GM23248 (cell line): ENCODE data around the gene GPR135. TPM values are rescaled to one million over a fixed set of nuclear protein-coding genes. Genes with fewer than 3 reads are reported as not detected.
A peak's percentile ranks its signal among the peaks of the same experiment; 100 is the strongest.

Experiments
- DNase-seq: peaks from one replicate; pipeline ENCODE4 v3.0.0-alpha.2; 2015
- H2AFZ ChIP-seq: fragments of 200-600 bp; sonication (generic); 2 replicates; pipeline ENCODE4 v1.6.1; 2016; ENCODE audit warnings: antibody characterized with exemption
- H3F3A ChIP-seq: fragments of 200-600 bp; sonication (generic); 2 replicates; pipeline ENCODE4 v1.6.1; 2016; ENCODE audit warnings: mild to moderate bottlenecking, antibody characterized with exemption, mixed run types; ENCODE audit not compliant: insufficient read depth
- H3K27ac ChIP-seq: fragments of 200-600 bp; sonication (generic); 2 replicates; pipeline ENCODE4 v1.5.1; 2016; ENCODE audit warnings: mild to moderate bottlenecking
- H3K27me3 ChIP-seq: fragments of 200-600 bp; sonication (generic); replicated peaks from 2 replicates; pipeline ENCODE4 v1.6.1; 2016; ENCODE audit warnings: mild to moderate bottlenecking; ENCODE audit not compliant: insufficient read depth
- H3K36me3 ChIP-seq: fragments of 200-600 bp; sonication (generic); 2 replicates; pipeline ENCODE4 v1.6.1; 2016; ENCODE audit warnings: low read depth, mild to moderate bottlenecking
- H3K4me1 ChIP-seq: fragments of 200-600 bp; sonication (generic); 2 replicates; pipeline ENCODE4 v1.6.1; 2016; ENCODE audit warnings: mild to moderate bottlenecking; ENCODE audit not compliant: insufficient read depth
- H3K4me2 ChIP-seq: fragments of 200-600 bp; sonication (generic); one replicate; pipeline ENCODE4 v1.6.1; 2016; ENCODE audit warnings: mild to moderate bottlenecking; ENCODE audit not compliant: unreplicated experiment
- H3K4me3 ChIP-seq: fragments of 200-600 bp; sonication (generic); 2 replicates; pipeline ENCODE4 v1.5.1; 2016; ENCODE audit warnings: mild to moderate bottlenecking
- H3K79me2 ChIP-seq: fragments of 200-600 bp; sonication (generic); 2 replicates; pipeline ENCODE4 v1.6.1; 2016; ENCODE audit warnings: mild to moderate bottlenecking; ENCODE audit not compliant: insufficient read depth
- H3K9ac ChIP-seq: fragments of 200-600 bp; sonication (generic); 2 replicates; pipeline ENCODE4 v1.6.1; 2016; ENCODE audit warnings: mild to moderate bottlenecking
- H3K9me2 ChIP-seq: fragments of 200-600 bp; sonication (generic); 2 replicates; pipeline ENCODE4 v1.6.1; 2016; ENCODE audit warnings: mixed run types, mild to moderate bottlenecking, moderate library complexity; ENCODE audit not compliant: insufficient read depth
- H3K9me3 ChIP-seq: fragments of 200-600 bp; sonication (generic); one replicate; pipeline ENCODE4 v1.6.1; 2017; ENCODE audit warnings: low read depth
- H4K20me1 ChIP-seq: fragments of 200-600 bp; sonication (generic); 2 replicates; pipeline ENCODE4 v1.6.0; 2016; ENCODE audit not compliant: insufficient read depth
- EZH2 ChIP-seq: fragments of 200-600 bp; sonication (generic); IDR thresholded peaks from 2 replicates; pipeline ENCODE4 v1.6.1; 2018; ENCODE audit warnings: antibody characterized with exemption, mild to moderate bottlenecking; ENCODE audit not compliant: insufficient read depth, poor library complexity, severe bottlenecking
- EZH2phosphoT487 ChIP-seq: fragments of 200-600 bp; sonication (generic); IDR thresholded peaks from 2 replicates; pipeline ENCODE4 v1.6.1; 2018; ENCODE audit warnings: antibody characterized with exemption, moderate library complexity, mild to moderate bottlenecking, low read depth; ENCODE audit not compliant: insufficient read depth
- WGBS, 2 experiments: methylation state at CpG; one replicate each; pipeline ENCODE4 v1.1.6; 2015 to 2017; ENCODE audit warnings: low lambda C conversion rate in 2 of 2, low coverage in 1 of 2; ENCODE audit errors: missing lambda C conversion rate in 2 of 2; 5-methylcytosine and 5-hydroxymethylcytosine counted together
- in situ Hi-C: fragments of 300-500 bp; cut with MboI; formaldehyde crosslinking; loops from 2 replicates; pipeline ENCODE4 v1.15.0; 2020
- polyA plus RNA-seq: library from polyadenylated mRNA; unstranded; fragments of >200 nt; fragmentation: Nextera tagmentation; extraction: Ambion mirVana; gene quantifications from 2 replicates; pipeline ENCODE4 v1.2.1, GENCODE V29; 2016
- total RNA-seq: library from RNA; depleted of rRNA; stranded (reverse); fragments of >200 nt; shearing (Covaris generic); gene quantifications from 2 replicates; pipeline ENCODE4 v1.2.3, GENCODE V29; 2014; rRNA removed

The GPR135 gene
- total RNA-seq (2.6 and 5.8 TPM in 2 replicates), polyA plus RNA-seq (1.3 and 1.5 TPM in 2 replicates)

GRCh38 chr14:59465316-59466135 lies at the start of gene GPR135:
GPR135 (minus strand) TSS chr14:59465380; CDS start chr14:59465226, 154 bp downstream.
- H3K4me1 ChIP-seq: no peaks in the 10 kb centered on the region
- H3F3A ChIP-seq: peaks cover 42% of the 10 kb centered on the region
- peak within 1 kb of the TSS; percentile 23 for H3K27ac ChIP-seq
- no peaks in the 10 kb centered on the region for H3K27me3 ChIP-seq
- no peak for DNase-seq
- peak within 1 kb of the TSS; percentile 84 for H3K4me2 ChIP-seq
- H3K9ac ChIP-seq: peak within 1 kb of the TSS; percentile 61
- peaks cover 13% of the 10 kb centered on the region; the same call in 1 of the 2 replicates for H3K36me3 ChIP-seq
- 31 to 39% methylated on average over 38 to 40 of the region's 40 CpGs for WGBS, 2 experiments
- no peak for TF ChIP-seq EZH2
- no peak for TF ChIP-seq EZH2phosphoT487
- in situ Hi-C loops: no loop called here
- no peaks in the 10 kb centered on the region for H3K9me2 ChIP-seq
- H3K79me2 ChIP-seq: peaks cover 11% of the 10 kb centered on the region; the same call in 1 of the 2 replicates
- H2AFZ ChIP-seq: peak within 1 kb of the TSS; percentile 74
- peak within 1 kb of the TSS; percentile 73 for H3K4me3 ChIP-seq
- no peaks in the 10 kb centered on the region for H4K20me1 ChIP-seq
- H3K9me3 ChIP-seq: no peaks in the 10 kb centered on the region

- Histone ChIP-seq H3K9ac (no peak overlapping the region), H3K4me1 (no peaks in the 10 kb centered on the region), H4K20me1 (no peaks in the 10 kb centered on the region), H2AFZ (no peak overlapping the region), H3K27me3 (no peaks in the 10 kb centered on the region), H3K27ac (no peak overlapping the region), H3K36me3 (no peaks in the 10 kb centered on the region), H3K9me2 (no peaks in the 10 kb centered on the region), H3K4me2 (no peak overlapping the region), H3K9me3 (no peaks in the 10 kb centered on the region), H3K4me3 (no peak overlapping the region), H3K79me2 (no peaks in the 10 kb centered on the region), H3F3A (no peaks in the 10 kb centered on the region)
- in situ Hi-C loops: no loop called here
- no peak for TF ChIP-seq EZH2
- no peak for TF ChIP-seq EZH2phosphoT487
- 39 to 51% methylated on average over 4 of the region's 4 CpGs for WGBS, 2 experiments
- peak; percentile 7 for DNase-seq
These were observed 46.9 kb upstream of the GPR135 start for GRCh38 chr14:59511916-59512575.

- Histone ChIP-seq H3F3A (no peaks in the 10 kb centered on the region), H3K9ac (no peak overlapping the region), H3K4me3 (no peak overlapping the region), H3K27me3 (no peaks in the 10 kb centered on the region), H3K9me2 (no peaks in the 10 kb centered on the region), H3K4me1 (no peaks in the 10 kb centered on the region), H3K36me3 (no peaks in the 10 kb centered on the region), H2AFZ (no peak overlapping the region), H3K4me2 (no peak overlapping the region), H3K79me2 (no peaks in the 10 kb centered on the region), H3K27ac (no peak overlapping the region), H4K20me1 (no peaks in the 10 kb centered on the region), H3K9me3 (no peaks in the 10 kb centered on the region)
- in situ Hi-C loops: no loop called here
- 17 to 19% methylated on average over 3 of the region's 3 CpGs for whole genome bisulfite sequencing, 2 experiments
- no peak for TF ChIP-seq EZH2phosphoT487
- no peak for TF ChIP-seq EZH2
- no peak for DNase-seq
These were observed 45.8 kb upstream of the GPR135 start for GRCh38 chr14:59510966-59511365.

- in situ Hi-C loops: no loop called here
These were observed 44.8 kb upstream of the GPR135 start for GRCh38 chr14:59510001-59510400.

More at GRCh38 chr14:59510001-59510400, 44.8 kb upstream of the GPR135 start:
- H3K4me2 ChIP-seq: no peak overlapping the region
- no peak overlapping the region for H2AFZ ChIP-seq
- H3K27me3 ChIP-seq: no peaks in the 10 kb centered on the region
- no peak overlapping the region for H3K27ac ChIP-seq
- no peak overlapping the region for H3K9ac ChIP-seq
- no peaks in the 10 kb centered on the region for H3K4me1 ChIP-seq
- no peak overlapping the region for H3K4me3 ChIP-seq
- 56 to 60% methylated on average over 2 of the region's 2 CpGs for WGBS, 2 experiments
- TF ChIP-seq EZH2phosphoT487 (no peak), EZH2 (no peak)
- no peaks in the 10 kb centered on the region for H4K20me1 ChIP-seq
- H3K9me2 ChIP-seq: no peaks in the 10 kb centered on the region
- peaks cover under 1% of the 10 kb centered on the region; the same call in 1 of the 2 replicates for H3K36me3 ChIP-seq
- 0 out of 2 replicates have a peak, but pooled peaks cover 6% of the 10 kb centered on the region for H3F3A ChIP-seq
- H3K9me3 ChIP-seq: no peaks in the 10 kb centered on the region
- no peaks in the 10 kb centered on the region for H3K79me2 ChIP-seq
- no peak for DNase-seq
